Activated T-cell treated with anti-CD3 and anti-CD28 coated beads, Interleukin-2, amount 50 U/mL, for 24 hours (primary cell): Measurements from ENCODE around the gene TCF19.
"Not testable (repeated sequence)": the region's sequence is repeated elsewhere in the genome, so short reads cannot be mapped to it uniquely, and the experiment has no call there.

ENCODE experiments used
- DNase-seq: peaks from one replicate; pipeline ENCODE4 v3.0.0-alpha.2; 2020
- H3K27ac Mint-ChIP-seq: 2 replicates; pipeline ENCODE4 v1.8.0; 2020; ENCODE audit warnings: mild to moderate bottlenecking, mixed read lengths
- H3K27me3 Mint-ChIP-seq: 2 replicates; pipeline ENCODE4 v1.8.0; 2020; ENCODE audit warnings: mixed read lengths
- H3K36me3 Mint-ChIP-seq: 2 replicates; pipeline ENCODE4 v1.8.0; 2020; ENCODE audit warnings: low read depth, mixed read lengths
- H3K4me1 Mint-ChIP-seq: 2 replicates; pipeline ENCODE4 v1.8.0; 2020; ENCODE audit warnings: low read depth, mixed read lengths
- H3K4me3 Mint-ChIP-seq: 2 replicates; pipeline ENCODE4 v1.8.0; 2020; ENCODE audit warnings: mild to moderate bottlenecking, moderate library complexity, mixed read lengths
- H3K9me3 Mint-ChIP-seq: 2 replicates; pipeline ENCODE4 v1.8.0; 2020; ENCODE audit warnings: mixed read lengths

The TCF19 gene

GRCh38 chr6:31164475-31165063 is 6.2 kb downstream of the TCF19 start:
- H3K4me3 Mint-ChIP-seq, H3K9me3 Mint-ChIP-seq, DNase-seq, H3K27me3 Mint-ChIP-seq: not testable (repeated sequence)
- peaks cover 45% of the 10 kb centered on the region for H3K36me3 Mint-ChIP-seq
- peak overlapping the region; percentile 13 for H3K27ac Mint-ChIP-seq
- H3K4me1 Mint-ChIP-seq = peaks cover 40% of the 10 kb centered on the region

- peaks cover 35% of the 10 kb centered on the region for H3K4me1 Mint-ChIP-seq
- peaks cover 39% of the 10 kb centered on the region for H3K36me3 Mint-ChIP-seq
- not testable (repeated sequence) for H3K4me3 Mint-ChIP-seq, H3K27me3 Mint-ChIP-seq, DNase-seq, H3K9me3 Mint-ChIP-seq, H3K27ac Mint-ChIP-seq
These were observed 6.9 kb downstream of the TCF19 start for GRCh38 chr6:31165064-31165832.

GRCh38 chr6:31165986-31166385 is 7.6 kb downstream of the TCF19 start:
- DNase-seq = no peak
- H3K9me3 Mint-ChIP-seq = no peaks in the 10 kb centered on the region
- no peak overlapping the region for H3K4me3 Mint-ChIP-seq
- H3K36me3 Mint-ChIP-seq = peaks cover 32% of the 10 kb centered on the region
- peaks cover 32% of the 10 kb centered on the region for H3K4me1 Mint-ChIP-seq
- H3K27me3 Mint-ChIP-seq = no peaks in the 10 kb centered on the region
- H3K27ac Mint-ChIP-seq = no peak overlapping the region

GRCh38 chr6:31168606-31169005 is 10.2 kb downstream of the TCF19 start:
- no peaks in the 10 kb centered on the region for H3K9me3 Mint-ChIP-seq
- H3K4me3 Mint-ChIP-seq = no peak overlapping the region
- H3K4me1 Mint-ChIP-seq = peaks cover 15% of the 10 kb centered on the region
- H3K36me3 Mint-ChIP-seq = peaks cover 6% of the 10 kb centered on the region
- DNase-seq = no peak
- H3K27ac Mint-ChIP-seq = no peak overlapping the region
- H3K27me3 Mint-ChIP-seq = no peaks in the 10 kb centered on the region

GRCh38 chr6:31169123-31169857 is 10.9 kb downstream of the TCF19 start:
- Mint-ChIP-seq H3K4me1 (peaks cover 10% of the 10 kb centered on the region), H3K36me3 (no peaks in the 10 kb centered on the region), H3K27ac (no peak overlapping the region), H3K9me3 (no peaks in the 10 kb centered on the region), H3K4me3 (no peak overlapping the region), H3K27me3 (no peaks in the 10 kb centered on the region)
- no peak for DNase-seq

- not testable (repeated sequence) for H3K27ac Mint-ChIP-seq, H3K4me1 Mint-ChIP-seq
These were observed 11.6 kb downstream of the TCF19 start for GRCh38 chr6:31169858-31170599.

GRCh38 chr6:31170600-31170881 is 12.2 kb downstream of the TCF19 start, which contains the start of gene POU5F1:
TSS of gene POU5F1 (minus strand) at chr6:31170682. CDS start at chr6:31170620, 62 bp downstream.
- no peak for DNase-seq
- Mint-ChIP-seq H3K27me3 (no peaks in the 10 kb centered on the region), H3K9me3 (no peaks in the 10 kb centered on the region), H3K4me1 (peaks cover 2% of the 10 kb centered on the region), H3K4me3 (no peak within 1 kb of the TSS), H3K27ac (no peak within 1 kb of the TSS), H3K36me3 (no peaks in the 10 kb centered on the region)

More at GRCh38 chr6:31169858-31170599, 11.6 kb downstream of the TCF19 start:
- H3K9me3 Mint-ChIP-seq, H3K27me3 Mint-ChIP-seq, DNase-seq, H3K4me3 Mint-ChIP-seq, H3K36me3 Mint-ChIP-seq: not testable (repeated sequence)

GRCh38 chr6:31170987-31171671 is 12.7 kb downstream of the TCF19 start:
- H3K4me3 Mint-ChIP-seq = no peak overlapping the region
- no peaks in the 10 kb centered on the region for H3K27me3 Mint-ChIP-seq
- H3K9me3 Mint-ChIP-seq = no peaks in the 10 kb centered on the region
- H3K27ac Mint-ChIP-seq = no peak overlapping the region
- H3K4me1 Mint-ChIP-seq = peaks cover 3% of the 10 kb centered on the region
- no peaks in the 10 kb centered on the region for H3K36me3 Mint-ChIP-seq
- DNase-seq = no peak

GRCh38 chr6:31171931-31172905 is 13.8 kb downstream of the TCF19 start:
- Mint-ChIP-seq H3K4me3 (no peak overlapping the region), H3K27me3 (no peaks in the 10 kb centered on the region), H3K4me1 (peaks cover 3% of the 10 kb centered on the region), H3K27ac (no peak overlapping the region), H3K9me3 (no peaks in the 10 kb centered on the region), H3K36me3 (no peaks in the 10 kb centered on the region)
- DNase-seq = no peak

- H3K27ac Mint-ChIP-seq = no peak overlapping the region
- peaks cover 3% of the 10 kb centered on the region for H3K4me1 Mint-ChIP-seq
- no peak for DNase-seq
- H3K4me3 Mint-ChIP-seq = no peak overlapping the region
- H3K9me3 Mint-ChIP-seq = no peaks in the 10 kb centered on the region
- H3K27me3 Mint-ChIP-seq = no peaks in the 10 kb centered on the region
- H3K36me3 Mint-ChIP-seq = no peaks in the 10 kb centered on the region
These were observed 14.6 kb downstream of the TCF19 start for GRCh38 chr6:31172973-31173384.

- no peak for DNase-seq
- H3K9me3 Mint-ChIP-seq = no peaks in the 10 kb centered on the region
- no peak overlapping the region for H3K4me3 Mint-ChIP-seq
- H3K27ac Mint-ChIP-seq = no peak overlapping the region
- H3K27me3 Mint-ChIP-seq = no peaks in the 10 kb centered on the region
- peaks cover 3% of the 10 kb centered on the region for H3K4me1 Mint-ChIP-seq
- no peaks in the 10 kb centered on the region for H3K36me3 Mint-ChIP-seq
These were observed 15.0 kb downstream of the TCF19 start for GRCh38 chr6:31173406-31173805.

- Mint-ChIP-seq H3K4me3 (no peak overlapping the region), H3K27ac (no peak overlapping the region), H3K9me3 (no peaks in the 10 kb centered on the region), H3K27me3 (no peaks in the 10 kb centered on the region), H3K4me1 (peaks cover 11% of the 10 kb centered on the region), H3K36me3 (no peaks in the 10 kb centered on the region)
- DNase-seq = no peak
These were observed 16.0 kb downstream of the TCF19 start for GRCh38 chr6:31174378-31174777.

- Mint-ChIP-seq H3K4me3 (no peak overlapping the region), H3K36me3 (no peaks in the 10 kb centered on the region), H3K4me1 (peaks cover 11% of the 10 kb centered on the region), H3K27me3 (no peaks in the 10 kb centered on the region), H3K9me3 (no peaks in the 10 kb centered on the region), H3K27ac (no peak overlapping the region)
- no peak for DNase-seq
These were observed 17.6 kb downstream of the TCF19 start for GRCh38 chr6:31175971-31176370.
